GM08714 (cell line): ENCODE results near the gene ADAMTS20.
"Not testable (repeated sequence)": the region's sequence is repeated elsewhere in the genome, so short reads cannot be mapped to it uniquely, and the experiment has no call there.

Source experiments
- H3K4me3 ChIP-seq: fragments of 200-500 bp; sonication (Bioruptor generic); 2 replicates; pipeline ENCODE4 v1.5.1; 2014; ENCODE audit warnings: mild to moderate bottlenecking, low read length, inconsistent platforms
- ZNF274 ChIP-seq: IDR thresholded peaks from 2 replicates; pipeline ENCODE4 v1.6.1; 2012; ENCODE audit warnings: mild to moderate bottlenecking, low read depth, low read length

Gene ADAMTS20

DNA sequence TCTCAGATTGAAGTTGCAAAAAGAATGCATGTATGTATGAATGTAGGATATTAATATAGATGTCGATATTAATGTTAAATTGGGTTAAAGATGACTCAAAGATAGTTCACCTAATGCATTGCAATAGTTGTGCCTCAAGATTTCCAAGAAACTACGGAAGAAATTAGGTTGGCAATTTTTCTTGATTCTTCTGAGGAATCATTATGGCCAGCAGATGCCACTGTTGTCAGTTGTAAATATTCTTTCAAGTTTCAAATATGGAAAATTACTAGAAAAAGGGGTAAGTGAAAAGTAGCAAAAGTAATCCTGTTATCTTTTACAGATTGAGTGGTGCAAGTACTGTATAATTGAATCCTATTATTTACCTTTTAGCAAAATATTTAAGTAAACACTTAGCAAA, 202.1 kb downstream of the ADAMTS20 start:
- TF ChIP-seq ZNF274: no peak
- no peak overlapping the region for H3K4me3 ChIP-seq

DNA sequence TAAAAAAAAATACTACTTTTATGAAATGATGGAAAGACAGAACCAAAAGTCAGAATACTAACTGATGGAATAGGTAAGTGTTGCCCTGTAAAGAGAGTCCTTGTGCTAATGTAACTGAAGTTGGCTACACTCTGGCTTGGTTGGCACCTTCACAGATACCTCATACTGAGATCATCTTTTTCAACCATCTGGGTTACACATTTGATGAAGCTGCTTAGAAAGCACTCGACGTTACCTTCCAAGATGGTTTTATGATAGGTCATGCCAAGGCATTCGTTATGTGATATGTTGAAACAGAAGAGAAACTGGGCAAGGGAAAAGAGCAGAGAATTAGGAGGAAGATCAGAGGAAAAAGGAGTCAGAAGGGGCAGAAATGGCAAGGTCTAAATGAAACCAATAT, 203.8 kb downstream of the ADAMTS20 start:
- no peak for TF ChIP-seq ZNF274
- no peak overlapping the region for H3K4me3 ChIP-seq

DNA sequence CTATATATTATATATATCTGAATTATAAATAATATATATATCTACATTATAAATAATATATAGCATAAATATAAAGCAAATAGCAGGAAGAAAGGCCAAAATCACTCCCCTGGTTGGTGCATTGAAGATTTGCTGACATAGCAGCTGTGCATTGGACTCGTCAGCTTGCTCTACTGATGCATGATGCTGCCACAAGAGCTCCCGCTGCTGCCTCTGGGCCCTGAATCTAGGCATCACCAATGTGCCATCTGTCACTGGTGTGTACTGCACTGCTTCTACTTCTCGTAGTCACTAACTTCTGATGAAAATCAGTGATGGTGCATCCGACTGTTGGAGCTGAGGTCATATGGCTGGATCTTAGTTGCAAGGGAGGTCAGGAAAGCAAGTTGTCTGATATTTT, 205.0 kb downstream of the ADAMTS20 start:
- no peak for TF ChIP-seq ZNF274
- no peak overlapping the region for H3K4me3 ChIP-seq

DNA sequence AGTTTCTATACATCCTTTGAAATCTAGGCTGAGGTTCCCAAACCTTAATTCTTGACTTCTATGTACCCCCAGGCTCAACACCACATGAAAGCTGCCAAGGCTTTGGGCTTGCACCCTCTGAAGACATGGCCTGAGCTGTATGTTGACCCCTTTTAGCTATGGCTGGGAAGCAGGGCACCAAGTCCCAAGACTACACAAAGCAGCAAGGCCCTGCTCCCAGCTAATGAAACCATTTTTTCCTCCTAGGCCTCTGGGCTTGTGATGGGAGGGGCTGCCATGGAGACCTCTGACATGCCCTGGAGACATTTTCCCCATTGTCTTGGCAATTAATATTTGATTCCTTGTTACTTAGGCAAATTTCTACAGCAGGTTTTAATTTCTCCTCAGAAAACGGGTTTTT, 207.0 kb downstream of the ADAMTS20 start:
- H3K4me3 ChIP-seq: no peak overlapping the region
- no peak for TF ChIP-seq ZNF274

DNA sequence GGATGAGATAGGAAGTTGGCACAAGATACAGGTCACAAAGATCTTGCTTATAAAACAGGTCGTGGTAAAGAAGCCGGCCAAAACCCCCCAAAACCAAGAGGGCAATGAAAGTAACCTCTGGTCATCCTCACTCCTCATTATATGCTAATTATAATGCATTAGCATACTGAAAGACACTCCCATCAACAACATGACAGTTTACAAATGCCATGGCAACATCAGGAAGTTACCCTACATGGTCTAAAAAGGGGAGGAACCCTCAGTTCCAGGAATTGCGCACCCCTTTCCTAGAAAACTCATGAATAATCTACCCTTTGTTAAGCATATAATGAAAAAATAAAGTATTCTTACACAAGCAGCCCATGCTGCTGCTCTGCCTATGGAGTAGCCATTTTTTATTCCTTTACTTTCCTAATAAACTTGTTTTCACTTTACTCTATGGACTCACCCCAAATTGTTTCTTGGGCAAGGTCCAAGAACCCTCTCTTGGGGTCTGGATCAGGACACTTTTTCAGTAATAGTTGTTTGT, 210.2 kb downstream of the ADAMTS20 start:
- not testable (repeated sequence) for H3K4me3 ChIP-seq

DNA sequence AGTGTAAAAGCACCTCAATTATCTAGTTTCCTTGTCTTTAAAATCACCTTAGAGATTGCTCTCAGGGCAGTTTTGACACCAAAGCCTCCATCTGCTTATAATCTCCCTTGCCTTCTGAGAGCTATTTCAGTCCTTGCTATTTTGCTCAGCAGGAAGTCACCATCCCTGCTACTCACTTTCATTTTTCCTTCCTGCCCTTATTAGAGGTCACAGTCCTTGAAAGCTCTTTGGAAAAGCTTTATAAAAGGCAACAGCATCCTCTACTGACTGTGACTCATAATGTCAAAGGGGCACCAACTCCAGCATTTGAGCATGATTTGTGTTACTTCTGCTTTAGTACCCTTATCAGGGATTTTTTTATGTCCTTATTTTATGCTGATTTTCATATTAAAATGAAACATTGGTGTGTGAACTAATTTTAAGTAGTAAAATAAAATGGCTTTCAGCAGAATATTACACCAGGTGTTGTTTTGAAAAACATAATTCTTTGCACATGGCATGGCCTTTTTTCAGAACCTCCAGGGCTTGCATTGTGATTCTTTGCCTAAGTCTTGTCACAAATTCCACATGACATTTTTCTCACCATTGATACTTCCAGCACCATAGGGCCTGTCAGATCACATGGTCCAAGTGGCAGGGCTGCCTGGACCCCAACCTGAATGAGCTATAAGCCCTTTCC, 213.0 kb downstream of the ADAMTS20 start:
- H3K4me3 ChIP-seq: no peak overlapping the region
- TF ChIP-seq ZNF274: no peak

DNA sequence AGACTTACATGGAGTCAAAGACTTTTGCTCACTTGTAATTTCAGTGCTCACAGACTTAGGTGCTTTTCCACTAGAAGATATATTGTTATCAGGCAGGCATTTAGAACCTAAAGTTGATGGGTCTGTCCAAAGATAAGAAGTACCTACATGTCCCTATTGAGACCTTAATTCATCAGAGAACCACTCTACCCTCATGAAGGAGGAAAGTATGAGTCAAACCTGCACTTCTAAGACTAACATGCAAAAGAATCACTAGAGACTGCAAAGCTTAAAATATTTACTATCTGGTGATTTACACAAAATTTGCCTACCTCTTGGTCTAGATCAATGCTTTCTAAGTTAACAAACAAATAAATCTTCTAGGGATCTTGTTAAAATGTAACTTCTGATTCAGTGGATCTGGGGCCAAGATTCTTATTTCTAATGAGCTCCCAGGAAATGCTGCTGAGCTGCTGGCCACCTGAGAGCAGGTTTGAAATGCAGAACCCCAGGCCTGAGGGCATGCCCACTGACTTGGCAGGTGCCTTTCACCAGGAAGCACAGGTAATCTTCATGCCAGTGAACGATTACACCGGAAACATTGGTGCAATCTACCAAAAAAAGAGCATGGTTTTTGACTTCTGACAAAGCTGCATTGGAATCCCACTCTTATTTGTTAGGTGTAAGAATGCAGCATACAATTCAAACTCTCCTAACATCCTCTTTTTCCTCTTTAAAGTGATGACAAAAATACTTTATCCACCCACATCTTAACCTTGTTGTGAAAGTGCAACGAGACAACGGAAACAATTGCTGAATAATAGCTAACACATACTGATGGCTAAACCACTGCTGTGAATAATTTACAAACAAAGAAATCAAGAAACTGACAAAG, 214.2 kb downstream of the ADAMTS20 start:
- peak overlapping the region; percentile 28; the same call in 1 of the 2 replicates for H3K4me3 ChIP-seq
- TF ChIP-seq ZNF274: no peak

DNA sequence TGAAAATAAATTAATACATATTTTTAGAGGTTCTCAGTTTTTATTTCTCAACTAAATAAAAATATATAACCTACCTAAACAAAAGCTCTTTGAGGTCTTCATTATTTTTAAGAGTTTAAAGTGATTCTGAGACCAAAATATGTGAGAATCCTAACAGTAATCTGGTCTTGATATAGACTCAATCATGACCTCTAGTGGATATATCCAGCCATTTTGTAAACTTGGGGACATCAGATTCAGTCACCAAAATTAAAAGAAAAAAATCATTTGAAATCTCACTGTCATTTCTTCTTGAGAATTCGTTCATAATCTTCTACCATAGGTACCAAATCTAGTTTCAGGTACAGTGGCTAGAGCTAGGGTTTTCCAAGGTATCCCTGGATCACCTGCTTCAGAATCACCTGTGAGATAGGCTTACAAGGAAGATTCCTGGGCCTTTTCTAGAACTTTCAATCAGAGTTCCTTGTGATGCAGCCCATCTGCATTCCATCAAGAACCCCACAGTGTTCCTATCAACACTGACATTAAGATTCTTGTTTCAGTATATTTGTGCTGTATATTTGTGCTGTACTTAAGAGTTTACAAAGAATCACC, 214.9 kb downstream of the ADAMTS20 start:
- TF ChIP-seq ZNF274: no peak
- H3K4me3 ChIP-seq: peak overlapping the region; percentile 41; the same call in 1 of the 2 replicates

DNA sequence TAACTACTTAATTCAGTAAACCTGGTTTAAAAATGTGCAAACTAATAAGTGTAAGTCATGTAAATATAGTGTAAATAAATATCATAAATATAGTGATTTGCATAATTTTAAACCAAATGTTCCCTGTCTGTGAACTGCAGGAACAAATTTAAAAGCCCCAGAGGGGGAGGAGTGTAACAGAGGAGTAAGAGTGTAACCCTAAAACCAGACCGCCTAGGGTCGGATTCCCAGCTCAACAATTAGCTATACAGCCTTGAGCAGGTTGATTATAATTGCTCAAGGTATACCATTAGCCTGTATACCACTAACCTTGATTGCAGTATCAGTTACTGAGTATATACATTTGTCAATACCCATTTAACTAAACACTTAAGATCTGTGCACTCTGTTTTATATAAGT, 218.4 kb downstream of the ADAMTS20 start:
- no peak overlapping the region for H3K4me3 ChIP-seq
- TF ChIP-seq ZNF274: no peak

DNA sequence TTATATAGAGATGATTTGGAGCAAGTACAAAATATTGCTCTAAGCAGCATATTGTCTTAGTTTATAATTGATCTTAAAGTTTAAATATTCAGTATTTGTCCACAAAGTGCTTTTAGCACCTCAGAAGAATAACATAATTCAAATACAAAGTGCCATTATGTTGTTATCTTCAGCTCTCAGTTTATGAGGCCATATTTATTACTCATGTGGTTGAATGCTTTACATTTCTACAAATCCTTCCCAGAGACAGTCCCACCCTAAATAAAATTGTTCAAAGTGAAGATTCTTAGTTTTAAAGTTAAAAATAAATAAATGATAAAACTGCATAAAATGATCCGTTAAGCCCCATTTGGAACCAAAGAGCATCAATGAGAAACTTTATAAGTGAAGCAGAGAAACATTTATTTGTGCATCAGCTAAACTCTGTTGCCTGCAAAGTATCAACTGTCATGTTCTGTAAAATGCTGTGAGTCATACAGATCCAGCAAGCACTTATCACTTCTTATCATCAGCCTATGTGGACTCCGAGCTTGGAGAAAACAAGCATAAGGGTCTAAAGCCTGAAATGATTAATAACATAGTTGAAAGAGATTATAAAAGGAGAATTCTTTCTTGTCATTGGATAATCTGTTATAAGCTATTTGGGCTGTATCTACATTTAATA, 218.9 kb downstream of the ADAMTS20 start:
- H3K4me3 ChIP-seq: no peak overlapping the region
- no peak for TF ChIP-seq ZNF274

DNA sequence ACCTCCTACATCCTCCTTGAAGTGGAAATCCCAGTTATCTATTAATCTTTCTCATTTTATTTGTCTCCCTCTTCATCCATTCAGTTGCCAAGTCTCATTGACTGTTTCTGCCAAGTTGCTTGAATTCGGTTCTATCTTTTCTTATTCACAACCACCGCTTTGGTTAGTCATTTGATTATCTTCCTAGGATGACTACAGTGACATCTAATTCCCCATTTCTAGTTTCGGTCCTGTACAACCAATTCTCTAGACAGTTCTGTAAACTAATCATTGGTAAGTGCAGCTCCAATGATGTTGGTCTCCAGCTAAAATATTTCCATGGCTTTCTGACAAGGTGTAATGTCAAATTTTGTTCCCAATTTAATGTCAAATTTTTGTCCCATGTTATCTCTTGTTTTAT, 220.1 kb downstream of the ADAMTS20 start:
- TF ChIP-seq ZNF274: no peak
- H3K4me3 ChIP-seq: no peak overlapping the region

DNA sequence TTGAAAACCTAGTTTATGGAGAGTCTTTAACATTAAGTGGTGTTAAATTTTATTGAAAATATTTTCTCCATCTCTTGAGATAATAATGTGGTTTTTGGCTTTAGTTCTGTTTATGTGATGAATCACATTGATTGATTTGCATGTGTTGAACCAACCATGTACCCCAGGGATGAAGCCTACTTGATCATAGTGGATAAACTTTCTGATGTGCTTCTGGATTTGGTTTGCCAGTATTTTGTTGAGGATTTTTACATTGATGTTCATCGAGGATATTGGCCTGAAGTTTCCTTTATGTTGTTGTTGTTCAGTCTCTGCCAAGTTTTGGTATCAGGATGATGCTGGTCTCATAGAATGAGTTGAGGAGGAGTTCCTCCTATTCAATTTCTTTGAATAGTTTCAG, 222.6 kb downstream of the ADAMTS20 start:
- H3K4me3 ChIP-seq: no peak overlapping the region
- TF ChIP-seq ZNF274: no peak

DNA sequence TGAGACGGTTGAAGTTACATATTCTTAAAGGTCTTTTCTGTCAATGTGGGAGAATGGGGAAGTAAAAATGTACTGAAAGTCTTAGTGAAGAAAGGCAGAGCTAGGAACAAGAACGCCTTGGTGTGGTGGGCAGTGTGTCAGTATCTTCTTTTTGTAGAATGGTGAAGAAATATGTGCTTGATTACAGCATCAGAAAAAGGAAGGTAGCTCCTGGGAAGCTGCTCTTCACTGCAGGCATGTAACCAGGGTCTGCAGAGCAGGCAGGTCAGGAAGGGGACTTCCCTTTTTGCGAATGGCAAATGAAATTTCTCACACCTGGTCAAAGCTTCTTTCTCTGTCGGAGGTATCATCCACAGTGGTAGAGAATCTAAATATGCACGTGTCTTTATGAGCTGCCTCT, 226.2 kb downstream of the ADAMTS20 start:
- no peak overlapping the region for H3K4me3 ChIP-seq
- no peak for TF ChIP-seq ZNF274

DNA sequence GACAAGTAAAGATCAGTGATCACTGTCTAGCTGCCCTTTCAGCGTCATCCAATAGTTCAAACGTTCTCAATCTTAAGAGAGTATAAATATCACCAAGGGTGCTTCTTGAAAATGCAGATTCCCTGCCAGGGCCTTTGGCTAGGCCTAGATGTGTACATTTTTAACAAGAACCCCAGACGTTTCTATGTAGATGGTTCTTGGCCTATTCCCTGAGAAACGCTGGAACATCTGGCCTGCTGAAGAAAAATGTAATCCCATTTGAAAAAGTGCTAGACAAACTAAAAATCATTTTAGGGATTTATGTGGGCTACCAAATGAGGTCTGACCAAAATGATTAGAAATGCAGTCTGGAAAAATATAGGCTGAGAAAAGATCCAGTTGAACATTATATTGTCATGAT, 231.7 kb downstream of the ADAMTS20 start:
- no peak for TF ChIP-seq ZNF274
- H3K4me3 ChIP-seq: no peak overlapping the region
